Epithelial cell of prostate (primary cell): ENCODE results near the gene LIPA.
"Not testable (repeated sequence)": the region's sequence is repeated elsewhere in the genome, so short reads cannot be mapped to it uniquely, and the experiment has no call there.

Experiments
- DNase-seq: peaks from one replicate; pipeline ENCODE4 v3.0.0-alpha.2; 2011; ENCODE audit warnings: low read depth, low spot score
- H3K27ac ChIP-seq: fragments of 450-650 bp; 2 replicates; pipeline ENCODE4 v1.5.1; 2017; ENCODE audit warnings: mild to moderate bottlenecking

Gene LIPA

DNA sequence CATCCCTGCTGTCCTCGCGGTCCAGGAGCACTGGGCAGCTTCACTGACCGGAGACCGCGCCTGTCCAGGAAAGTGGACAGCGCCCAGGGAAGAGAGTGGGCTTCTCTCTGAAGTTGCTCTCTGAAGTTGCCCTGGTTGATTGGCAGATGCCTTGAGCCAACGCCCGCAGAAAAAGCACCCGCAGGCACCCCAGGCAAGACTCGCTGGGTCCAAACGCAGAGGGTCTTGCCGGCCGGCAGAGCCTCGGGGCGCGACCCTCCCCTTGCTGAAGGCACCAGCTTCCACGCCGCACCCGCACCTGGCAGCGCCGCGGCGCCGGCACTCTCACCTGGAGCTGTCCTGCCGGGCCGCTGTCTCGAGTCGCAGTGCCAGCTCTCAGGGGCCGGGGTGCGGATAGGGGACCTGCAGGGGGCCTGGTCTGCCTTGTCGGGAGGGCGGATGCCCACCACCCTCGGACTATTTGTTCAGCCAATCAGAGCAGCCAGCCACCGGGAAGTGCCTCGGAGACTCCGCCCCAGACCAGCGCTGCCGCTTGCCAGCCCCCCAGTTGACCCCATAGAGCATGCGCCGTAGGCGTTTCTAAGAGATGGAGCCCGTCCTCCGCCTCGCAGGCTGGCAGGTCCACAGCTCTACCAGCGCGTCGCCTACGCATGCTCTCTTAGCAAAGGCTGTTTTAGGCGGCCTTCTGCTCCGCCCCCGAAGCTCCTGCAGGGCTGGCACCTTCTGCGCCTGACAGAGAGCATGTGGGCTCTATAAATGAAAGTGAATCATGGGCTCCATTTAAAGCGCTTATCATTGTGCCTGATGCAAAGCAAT is at the start of gene LIPA:
Gene LIPA (minus strand): TSS at position 367 of the 816 bp plus-strand sequence. CDS start 4,127 bp downstream, outside the sequence.
- peak within 1 kb of the TSS; percentile 13 for H3K27ac ChIP-seq
- DNase-seq, result peak; percentile 90

DNA sequence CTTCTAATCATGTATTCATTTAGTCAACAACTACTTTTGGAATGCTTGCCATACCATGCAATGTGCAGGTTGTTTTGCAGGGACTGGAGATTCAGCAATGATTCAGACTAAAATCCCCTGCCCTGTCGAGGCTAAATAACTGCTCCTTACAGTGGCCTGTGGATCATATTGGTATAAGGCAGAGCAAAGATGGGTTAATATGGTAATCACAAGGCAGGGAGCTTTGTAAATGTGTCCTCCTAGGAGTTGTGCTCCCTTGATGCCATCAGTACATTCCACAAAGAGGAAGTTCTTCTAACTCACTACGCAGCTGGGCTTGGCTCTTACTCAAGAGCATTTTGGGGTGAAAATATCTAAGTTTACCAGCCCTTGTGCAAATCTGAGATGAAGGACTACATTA is 49.7 kb upstream of the LIPA start:
- peak overlapping the region; percentile 71 for H3K27ac ChIP-seq
- DNase-seq, result no peak

DNA sequence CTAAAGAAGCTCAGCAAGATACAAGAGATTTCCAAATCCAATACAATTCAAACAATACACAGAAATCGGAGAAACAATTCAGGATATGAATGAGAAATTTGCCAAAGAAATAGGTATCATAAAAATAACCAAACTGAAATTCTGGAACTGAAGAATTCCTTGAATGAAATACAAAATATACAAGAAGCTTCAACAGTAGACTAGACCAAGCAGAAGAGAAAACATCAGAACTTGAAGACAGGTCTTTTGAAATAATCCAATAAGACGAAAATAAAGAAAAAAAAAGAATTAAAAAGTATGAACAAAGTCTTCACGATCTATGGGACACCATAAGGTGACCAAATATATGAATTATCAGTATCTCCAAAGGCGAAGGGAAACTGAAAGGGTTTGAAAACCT is 47.5 kb upstream of the LIPA start:
- DNase-seq, result no peak
- H3K27ac ChIP-seq, result no peak overlapping the region

DNA sequence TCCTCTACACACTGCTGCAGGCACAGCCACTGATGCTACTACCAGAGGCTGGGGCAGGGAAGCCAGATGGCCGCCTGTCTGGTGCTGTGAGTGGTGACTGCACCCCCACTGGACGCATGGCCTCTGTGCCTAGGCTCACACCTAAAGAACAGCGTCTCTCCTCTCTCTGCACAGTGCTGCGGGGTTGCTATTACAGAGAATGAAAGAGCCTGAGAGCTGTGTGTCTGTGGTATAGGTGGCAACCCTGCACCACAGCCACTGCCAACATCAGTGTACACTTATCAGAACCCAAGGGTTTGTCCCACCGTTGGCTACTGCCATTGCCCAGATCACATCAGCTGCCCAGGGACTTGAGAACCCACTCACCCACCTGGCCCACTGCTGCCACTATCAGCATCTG is 46.2 kb upstream of the LIPA start:
- no peak for DNase-seq
- no peak overlapping the region for H3K27ac ChIP-seq

DNA sequence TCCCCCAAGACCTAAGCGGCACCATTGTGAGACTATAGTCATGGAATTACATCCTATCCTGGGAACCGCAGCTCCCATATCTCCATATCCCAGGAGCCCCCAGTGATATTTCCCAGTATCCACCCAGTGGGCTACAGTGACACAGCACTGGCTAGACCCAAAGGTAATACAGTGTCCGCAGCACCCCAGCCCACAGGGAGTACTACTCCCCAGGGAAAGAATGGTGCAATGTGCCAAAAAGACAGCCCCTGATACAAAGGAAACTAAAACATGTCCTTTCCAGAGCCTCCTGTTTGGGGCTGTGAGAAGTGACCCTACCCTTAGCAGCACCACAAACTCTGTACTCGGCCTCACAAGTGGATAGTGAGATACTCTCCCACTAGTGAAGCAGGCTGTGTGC is 45.8 kb upstream of the LIPA start:
- no peak for DNase-seq
- no peak overlapping the region for H3K27ac ChIP-seq

- H3K27ac ChIP-seq, result peak overlapping the region; percentile 33
- DNase-seq, result no peak
Measured at GRCh38 chr10:89296220-89296648, 44.7 kb upstream of the LIPA start.

GRCh38 chr10:89295597-89295996 is 44.0 kb upstream of the LIPA start:
- H3K27ac ChIP-seq, result peak overlapping the region; percentile 33
- DNase-seq, result no peak

GRCh38 chr10:89294721-89295239 is 43.2 kb upstream of the LIPA start:
- H3K27ac ChIP-seq, result no peak overlapping the region
- DNase-seq, result no peak

DNA sequence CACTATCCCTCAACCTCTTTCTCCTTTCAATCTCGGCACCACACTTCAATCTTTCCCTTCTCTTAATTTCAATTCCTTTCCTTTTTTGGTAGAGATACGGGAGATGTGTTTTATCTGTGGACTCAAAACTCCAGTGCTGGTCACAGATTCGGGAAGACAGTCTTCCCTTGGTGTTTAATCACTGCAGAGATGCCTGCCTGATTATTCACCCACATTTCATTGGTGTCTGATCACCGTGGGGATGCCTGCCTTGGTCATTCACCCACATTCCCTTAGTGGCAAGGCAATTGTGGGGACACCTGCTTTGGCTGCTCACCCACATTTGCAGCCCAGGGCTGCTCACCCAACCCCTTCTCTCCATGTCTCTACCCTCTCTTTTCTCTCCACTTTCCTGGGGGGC is 33.7 kb upstream of the LIPA start:
- DNase-seq, result not testable (repeated sequence)
- H3K27ac ChIP-seq, result peak overlapping the region; percentile 73

DNA sequence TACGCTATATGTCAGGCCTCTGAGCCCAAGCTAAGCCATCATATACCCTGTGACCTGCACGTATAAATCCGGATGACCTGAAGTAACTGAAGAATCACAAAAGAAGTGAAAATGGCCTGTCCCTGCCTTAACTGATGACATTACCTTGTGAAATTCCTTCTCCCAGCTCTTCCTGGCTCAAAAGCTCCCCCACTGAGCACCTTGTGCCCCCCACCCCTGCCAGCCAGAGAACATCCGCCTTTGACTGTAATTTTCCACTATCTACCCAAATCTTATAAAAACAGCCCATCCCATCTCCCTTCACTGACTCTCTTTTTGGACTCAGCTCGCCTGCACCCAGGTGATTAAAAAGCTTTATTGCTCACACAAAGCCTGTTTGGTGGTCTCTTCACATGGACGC is 33.1 kb upstream of the LIPA start:
- not testable (repeated sequence) for DNase-seq
- H3K27ac ChIP-seq, result peak overlapping the region; percentile 73

DNA sequence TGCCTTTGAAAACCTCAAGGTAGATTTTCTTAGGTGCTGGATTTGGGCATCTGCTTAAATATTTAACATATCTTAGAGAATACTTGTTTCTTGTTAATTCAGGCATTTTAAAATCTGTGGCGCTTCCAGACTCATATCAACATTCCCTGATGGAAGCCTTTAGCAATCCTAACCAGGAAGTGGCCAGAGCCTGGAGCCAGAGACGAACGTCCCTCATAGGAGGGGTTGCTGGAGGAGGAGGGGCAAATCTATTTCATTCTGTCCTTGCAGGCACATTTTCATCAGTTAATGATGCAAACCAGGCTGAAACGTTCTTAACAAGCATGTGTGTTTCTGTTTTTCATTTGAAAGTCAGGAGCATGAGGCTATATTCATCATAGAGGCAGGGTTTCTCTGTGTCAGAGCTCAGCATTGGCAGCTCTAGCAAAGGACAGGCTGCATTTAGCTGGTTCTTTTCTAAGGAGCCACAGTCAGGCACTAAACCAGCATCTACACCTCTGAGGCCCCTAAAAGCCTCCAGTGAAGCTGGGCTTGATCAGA is 32.4 kb upstream of the LIPA start:
- peak overlapping the region; percentile 73 for H3K27ac ChIP-seq
- DNase-seq, result no peak

- peak overlapping the region; percentile 73 for H3K27ac ChIP-seq
- DNase-seq, result no peak
Measured at GRCh38 chr10:89283025-89283935, 31.7 kb upstream of the LIPA start.

DNA sequence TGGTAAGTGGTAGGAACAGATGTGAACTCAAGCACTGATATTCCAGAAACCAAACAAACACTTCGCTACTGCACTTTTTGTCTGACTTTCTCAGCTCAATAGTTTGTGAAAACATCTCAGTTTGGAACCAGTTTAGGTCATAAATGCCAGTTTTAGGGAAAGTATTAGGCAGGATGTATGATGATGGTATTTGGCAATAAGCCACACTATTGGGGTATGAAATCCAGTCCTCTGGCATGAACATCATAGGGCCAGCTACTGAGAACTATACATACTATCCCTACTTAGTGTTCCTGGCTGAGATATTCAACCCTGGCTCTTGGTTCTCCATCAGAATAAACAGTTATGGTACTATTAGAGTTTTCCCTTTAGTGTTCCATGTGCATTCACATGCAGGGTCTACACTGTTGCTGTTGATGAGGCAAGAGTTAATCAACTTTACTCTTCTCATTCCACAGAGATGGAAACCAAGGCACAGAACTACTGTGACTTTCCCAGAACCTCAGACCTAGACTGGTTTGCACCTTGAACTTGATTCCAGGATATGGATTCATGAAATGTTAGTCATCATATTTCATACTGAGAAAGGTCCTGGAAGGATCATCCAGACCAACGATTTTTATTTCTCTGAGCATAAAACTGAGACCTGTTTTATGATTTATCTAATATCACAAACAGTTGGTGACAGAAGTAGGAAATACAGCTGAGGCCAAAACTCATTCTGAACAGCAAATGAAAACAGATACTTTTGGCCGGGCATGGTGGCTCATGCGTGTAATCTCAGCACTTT is 30.2 kb upstream of the LIPA start:
- peak overlapping the region; percentile 73 for H3K27ac ChIP-seq
- no peak for DNase-seq

DNA sequence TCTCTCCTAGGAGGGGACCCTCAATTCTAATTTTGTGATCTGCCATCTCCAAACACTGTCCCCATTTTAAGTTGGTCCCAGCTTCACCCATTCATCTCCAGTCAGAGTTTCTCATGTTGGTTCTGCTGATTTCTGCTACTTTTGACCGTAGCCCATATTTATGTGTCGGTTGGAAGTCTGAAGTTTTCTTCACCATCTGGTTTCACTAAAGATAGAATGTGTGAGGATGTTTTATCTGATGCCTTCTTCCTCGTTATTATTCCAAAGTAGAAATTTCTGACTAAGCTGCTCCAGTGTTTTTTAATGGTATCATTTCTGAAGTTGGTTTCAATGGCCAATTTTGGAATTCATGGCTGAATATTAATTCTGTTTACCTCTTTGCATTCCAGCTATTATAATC is 28.9 kb upstream of the LIPA start:
- no peak for DNase-seq
- H3K27ac ChIP-seq, result no peak overlapping the region

DNA sequence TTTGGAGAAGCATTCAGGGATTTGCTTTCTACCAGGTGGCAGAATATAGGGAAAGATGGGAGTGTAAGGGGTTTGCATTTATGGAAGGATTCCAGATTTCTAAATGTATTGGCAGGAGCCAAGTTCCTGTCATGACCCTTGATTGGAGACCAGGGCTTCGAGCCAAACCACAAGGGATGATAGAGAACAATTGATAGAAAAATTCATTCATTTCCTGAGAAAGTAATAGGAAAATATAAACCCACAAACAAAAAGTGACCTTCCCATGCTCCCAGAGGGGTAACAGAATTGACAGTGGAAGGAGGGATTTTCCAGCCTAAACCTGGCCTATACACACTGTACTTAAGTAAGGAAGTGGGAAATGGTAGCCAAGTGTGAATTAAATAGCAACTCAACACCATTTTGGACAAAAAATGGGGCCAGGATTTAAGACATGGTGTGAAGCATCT is 27.9 kb upstream of the LIPA start:
- DNase-seq, result no peak
- peak overlapping the region; percentile 93 for H3K27ac ChIP-seq

GRCh38 chr10:89278900-89279392 is 27.4 kb upstream of the LIPA start:
- peak overlapping the region; percentile 93 for H3K27ac ChIP-seq
- DNase-seq, result no peak

DNA sequence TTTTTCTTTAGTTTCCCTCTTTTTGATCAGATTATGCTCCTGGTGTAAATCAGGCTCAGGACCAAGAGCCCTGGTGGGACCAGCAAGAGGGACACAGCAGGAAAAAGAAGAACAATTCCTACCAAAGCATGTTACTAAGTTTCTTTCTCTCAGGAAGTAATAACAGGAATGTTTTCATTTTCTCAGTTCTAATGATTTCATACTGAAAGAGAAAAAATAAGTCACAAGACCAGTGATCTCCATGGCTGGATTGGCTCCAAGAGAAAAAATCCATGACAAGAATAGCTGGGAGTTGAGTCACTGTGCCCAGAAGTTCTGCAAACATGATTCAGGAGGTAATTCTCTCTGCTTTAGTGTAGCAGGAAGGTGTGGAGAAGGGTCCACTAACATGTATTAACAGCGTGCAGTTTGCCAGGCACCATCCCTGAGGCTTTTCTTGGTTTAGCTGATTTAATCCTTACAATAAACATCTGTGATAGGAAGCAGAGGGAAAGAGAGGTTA is 26.5 kb upstream of the LIPA start:
- DNase-seq, result peak; percentile 93
- H3K27ac ChIP-seq, result peak overlapping the region; percentile 93

- DNase-seq, result peak; percentile 61
- H3K27ac ChIP-seq, result peak overlapping the region; percentile 58
Measured at GRCh38 chr10:89275383-89275782, 23.8 kb upstream of the LIPA start.

- DNase-seq, result no peak
- H3K27ac ChIP-seq, result peak overlapping the region; percentile 58
Measured at GRCh38 chr10:89274928-89275327, 23.4 kb upstream of the LIPA start.
